Measurements from ENCODE around the gene E4F1. TPM values are rescaled to one million over a fixed set of nuclear protein-coding genes. Genes with fewer than 3 reads are reported as not detected.
A peak's percentile ranks its signal among the peaks of the same experiment; 100 is the strongest.

Gene E4F1
- total RNA-seq, 1 experiment from 2014 or later, result 41.6 TPM

DNA sequence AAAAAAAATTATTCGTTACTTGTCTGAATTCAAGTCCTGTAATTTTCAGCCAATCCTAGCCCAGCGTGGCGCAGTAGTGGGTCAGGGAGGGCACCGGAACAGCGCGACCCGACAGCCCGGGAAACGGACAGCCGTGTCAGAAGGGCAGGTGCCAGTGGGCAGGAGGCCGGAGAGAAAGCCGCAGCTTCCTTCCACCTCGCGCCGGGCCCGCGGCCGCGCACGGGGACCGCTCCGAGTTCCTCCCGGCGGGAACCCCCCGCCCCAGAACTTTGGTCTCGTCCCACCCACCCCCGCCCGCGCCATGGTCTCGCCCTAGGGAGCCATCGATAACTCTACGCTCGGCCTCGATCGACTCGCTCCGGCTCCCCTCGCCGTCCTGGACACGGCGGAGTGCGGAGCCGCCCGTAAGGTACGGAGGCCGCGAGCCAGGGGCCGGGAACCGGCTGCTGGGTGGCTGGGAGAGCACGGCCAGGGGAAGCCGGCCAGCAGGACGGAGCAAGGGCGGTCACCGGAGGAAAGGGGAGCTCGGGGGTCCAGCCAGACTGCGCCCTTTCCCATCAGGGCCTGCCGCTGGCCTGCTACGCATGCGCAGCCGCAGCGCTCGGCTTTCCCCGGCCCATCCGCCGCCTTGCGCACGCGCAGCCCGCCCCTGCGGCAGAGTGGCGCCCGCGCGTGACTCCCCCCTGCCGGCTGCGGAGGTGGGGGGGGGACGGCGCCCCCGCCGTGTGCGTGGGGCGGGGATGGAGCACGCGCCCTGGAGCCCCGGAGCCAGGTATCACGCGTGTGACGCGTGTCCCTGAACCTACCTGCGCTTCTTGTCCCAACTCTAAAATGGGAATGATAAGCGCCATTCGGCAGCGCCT, 18.1 kb upstream of the E4F1 start, which contains the start of gene MLST8:
TSS of gene MLST8 (plus strand) at position 351 of the 863 bp plus-strand sequence. CDS start 632 bp downstream, outside the sequence.
- ChIA-PET CTCF (interaction anchor here (0.6 kb wide), 1 partner anchor 20 kb away, joined by 4 read pairs; no protein-coding TSS in a partner anchor), POLR2A (ENCODE audit: low non-redundant PET) (interaction anchor here (0.6 to 0.7 kb wide), 2 partner anchors 50 to 254 kb away, joined by 3 to 4 read pairs; partner anchors contain the start of gene TRAF7)
- H3K27me3 ChIP-seq (replicated peaks; ENCODE audit: insufficient read depth, low read depth, low read length, poor library complexity), result no peaks in the 10 kb centered on the region
- DNase-seq (ENCODE audit: low spot score), result peak; percentile 92
- H3K4me1 ChIP-seq (ENCODE audit: insufficient read depth, low read length, poor library complexity, severe bottlenecking), result peaks cover 14% of the 10 kb centered on the region
- intact Hi-C loops (cut with micrococcal nuclease; ENCODE audit: unreplicated experiment), result no loop called here
- TF ChIP-seq EZH2 (IDR thresholded peaks at IDR 0.05; ENCODE audit: borderline replicate concordance, low read depth, low read length, poor library complexity, severe bottlenecking), result no peak
- TF ChIP-seq, protein P1, sequence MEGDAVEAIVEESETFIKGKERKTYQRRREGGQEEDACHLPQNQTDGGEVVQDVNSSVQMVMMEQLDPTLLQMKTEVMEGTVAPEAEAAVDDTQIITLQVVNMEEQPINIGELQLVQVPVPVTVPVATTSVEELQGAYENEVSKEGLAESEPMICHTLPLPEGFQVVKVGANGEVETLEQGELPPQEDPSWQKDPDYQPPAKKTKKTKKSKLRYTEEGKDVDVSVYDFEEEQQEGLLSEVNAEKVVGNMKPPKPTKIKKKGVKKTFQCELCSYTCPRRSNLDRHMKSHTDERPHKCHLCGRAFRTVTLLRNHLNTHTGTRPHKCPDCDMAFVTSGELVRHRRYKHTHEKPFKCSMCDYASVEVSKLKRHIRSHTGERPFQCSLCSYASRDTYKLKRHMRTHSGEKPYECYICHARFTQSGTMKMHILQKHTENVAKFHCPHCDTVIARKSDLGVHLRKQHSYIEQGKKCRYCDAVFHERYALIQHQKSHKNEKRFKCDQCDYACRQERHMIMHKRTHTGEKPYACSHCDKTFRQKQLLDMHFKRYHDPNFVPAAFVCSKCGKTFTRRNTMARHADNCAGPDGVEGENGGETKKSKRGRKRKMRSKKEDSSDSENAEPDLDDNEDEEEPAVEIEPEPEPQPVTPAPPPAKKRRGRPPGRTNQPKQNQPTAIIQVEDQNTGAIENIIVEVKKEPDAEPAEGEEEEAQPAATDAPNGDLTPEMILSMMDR (conservative IDR thresholded peaks at IDR 0.05; ENCODE audit: low read depth, low read length), result no peak; the same call in 1 of the 2 replicates
- H3K9me3 ChIP-seq (ENCODE audit: low read depth, low read length, poor library complexity, severe bottlenecking), result no peaks in the 10 kb centered on the region
- H3K36me3 ChIP-seq (ENCODE audit: insufficient read depth, low read length, poor library complexity, severe bottlenecking), result peaks cover 31% of the 10 kb centered on the region
- H3K27ac ChIP-seq (ENCODE audit: low read depth, low read length, poor library complexity, severe bottlenecking), result peak within 1 kb of the TSS; percentile 92
- peak within 1 kb of the TSS; percentile 74 for H3K4me3 ChIP-seq (ENCODE audit: low read depth, low read length, poor library complexity, severe bottlenecking)
- no TSS peak for BruUV-seq (replicated peaks)

DNA sequence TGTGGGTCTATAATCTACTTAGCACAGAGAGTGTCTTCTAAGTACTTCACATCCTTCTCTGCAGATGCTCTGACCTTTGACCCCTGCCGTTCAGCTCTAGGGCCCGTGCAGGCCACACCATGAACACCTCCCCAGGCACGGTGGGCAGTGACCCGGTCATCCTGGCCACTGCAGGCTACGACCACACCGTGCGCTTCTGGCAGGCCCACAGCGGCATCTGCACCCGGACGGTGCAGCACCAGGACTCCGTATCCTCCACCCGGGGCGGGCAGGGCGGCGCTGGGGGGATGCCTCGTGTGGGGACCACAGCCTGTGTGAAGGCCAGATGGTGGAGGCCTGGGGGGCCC, 17.5 kb upstream of the E4F1 start:
- peak overlapping the region; percentile 92 for H3K27ac ChIP-seq (ENCODE audit: low read depth, low read length, poor library complexity, severe bottlenecking)
- H3K9me3 ChIP-seq (ENCODE audit: low read depth, low read length, poor library complexity, severe bottlenecking), result no peaks in the 10 kb centered on the region
- intact Hi-C loops (cut with micrococcal nuclease; ENCODE audit: unreplicated experiment), result no loop called here
- ChIA-PET CTCF (interaction anchor here (0.6 kb wide), 1 partner anchor 20 kb away, joined by 4 read pairs; no protein-coding TSS in a partner anchor), POLR2A (ENCODE audit: low non-redundant PET) (no interaction called here)
- peaks cover 14% of the 10 kb centered on the region for H3K4me1 ChIP-seq (ENCODE audit: insufficient read depth, low read length, poor library complexity, severe bottlenecking)
- no peaks in the 10 kb centered on the region for H3K27me3 ChIP-seq (replicated peaks; ENCODE audit: insufficient read depth, low read depth, low read length, poor library complexity)
- peaks cover 31% of the 10 kb centered on the region for H3K36me3 ChIP-seq (ENCODE audit: insufficient read depth, low read length, poor library complexity, severe bottlenecking)
- H3K4me3 ChIP-seq (ENCODE audit: low read depth, low read length, poor library complexity, severe bottlenecking), result peak overlapping the region; percentile 74
- DNase-seq (ENCODE audit: low spot score), result no peak
- TSS peak; percentile 50 for BruUV-seq (replicated peaks)
- TF ChIP-seq, protein P1 (conservative IDR thresholded peaks at IDR 0.05; ENCODE audit: low read depth, low read length), result no peak
- TF ChIP-seq EZH2 (IDR thresholded peaks at IDR 0.05; ENCODE audit: borderline replicate concordance, low read depth, low read length, poor library complexity, severe bottlenecking), result no peak

DNA sequence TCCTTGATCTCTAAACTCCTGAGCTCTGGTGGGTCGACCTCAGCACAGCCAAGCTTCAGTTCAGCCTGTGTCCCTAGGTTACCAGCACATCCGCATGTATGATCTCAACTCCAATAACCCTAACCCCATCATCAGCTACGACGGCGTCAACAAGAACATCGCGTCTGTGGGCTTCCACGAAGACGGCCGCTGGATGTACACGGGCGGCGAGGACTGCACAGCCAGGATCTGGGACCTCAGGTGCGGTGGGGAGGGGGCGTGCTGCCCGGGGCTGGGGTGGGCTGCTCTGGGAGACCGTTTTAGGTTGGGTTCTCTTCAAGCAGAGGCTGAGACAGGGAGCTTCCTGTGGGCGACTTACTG, 17.0 kb upstream of the E4F1 start:
- TF ChIP-seq, protein P1 (conservative IDR thresholded peaks at IDR 0.05; ENCODE audit: low read depth, low read length), result no peak
- no peak for TF ChIP-seq EZH2 (IDR thresholded peaks at IDR 0.05; ENCODE audit: borderline replicate concordance, low read depth, low read length, poor library complexity, severe bottlenecking)
- Histone ChIP-seq H3K27ac (ENCODE audit: low read depth, low read length, poor library complexity, severe bottlenecking) (peak overlapping the region; percentile 92), H3K36me3 (ENCODE audit: insufficient read depth, low read length, poor library complexity, severe bottlenecking) (peaks cover 31% of the 10 kb centered on the region), H3K9me3 (ENCODE audit: low read depth, low read length, poor library complexity, severe bottlenecking) (no peaks in the 10 kb centered on the region), H3K27me3 (replicated peaks; ENCODE audit: insufficient read depth, low read depth, low read length, poor library complexity) (no peaks in the 10 kb centered on the region), H3K4me3 (ENCODE audit: low read depth, low read length, poor library complexity, severe bottlenecking) (peak overlapping the region; percentile 74), H3K4me1 (ENCODE audit: insufficient read depth, low read length, poor library complexity, severe bottlenecking) (peaks cover 14% of the 10 kb centered on the region)
- no peak for DNase-seq (ENCODE audit: low spot score)
- CTCF ChIA-PET, result interaction anchor here (0.5 kb wide), 1 partner anchor 295 kb away, joined by 3 read pairs; no protein-coding TSS in a partner anchor
- BruUV-seq (replicated peaks), result no TSS peak
- intact Hi-C loops (cut with micrococcal nuclease; ENCODE audit: unreplicated experiment), result no loop called here
- POLR2A ChIA-PET (ENCODE audit: low non-redundant PET), result interaction anchor here (0.6 kb wide), 1 partner anchor 1199 kb away, joined by 3 read pairs; no protein-coding TSS in a partner anchor
